ENCODE measurements around the gene TRIM23.

The TRIM23 gene

DNA sequence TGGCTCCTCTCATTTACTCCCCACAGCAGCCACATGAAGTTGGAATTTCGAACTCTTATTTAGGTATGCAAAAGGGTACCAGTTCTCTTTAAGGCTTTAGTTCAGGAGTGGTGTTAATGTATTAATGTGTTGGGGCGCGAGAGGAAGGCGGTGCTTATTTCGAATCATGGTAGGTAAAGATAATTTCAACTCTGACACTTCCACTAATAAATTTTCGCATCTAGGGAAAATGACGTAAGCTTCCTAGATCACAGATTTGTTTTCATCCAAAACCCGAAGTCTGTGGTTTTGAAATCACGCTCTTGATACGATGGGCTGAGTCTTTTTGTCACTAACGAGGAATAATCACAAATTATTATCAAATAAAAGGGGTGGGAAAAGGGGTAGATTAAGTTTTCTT is 60.4 kb downstream of the TRIM23 start:
- no peak for DNase-seq

GRCh38 chr5:65562731-65563701 is 61.1 kb downstream of the TRIM23 start, which contains the start of the genes CENPK and PPWD1:
Gene CENPK, minus strand, starts transcription at chr5:65563168. Its CDS starts 8,261 bp downstream, at chr5:65554907.
Gene PPWD1, plus strand, starts transcription at chr5:65563296. Its CDS starts 15 bp downstream, at chr5:65563311.
- DNase-seq: peak; percentile 95

- DNase-seq: no peak
Measured at GRCh38 chr5:65556718-65557117, 67.4 kb downstream of the TRIM23 start.

DNA sequence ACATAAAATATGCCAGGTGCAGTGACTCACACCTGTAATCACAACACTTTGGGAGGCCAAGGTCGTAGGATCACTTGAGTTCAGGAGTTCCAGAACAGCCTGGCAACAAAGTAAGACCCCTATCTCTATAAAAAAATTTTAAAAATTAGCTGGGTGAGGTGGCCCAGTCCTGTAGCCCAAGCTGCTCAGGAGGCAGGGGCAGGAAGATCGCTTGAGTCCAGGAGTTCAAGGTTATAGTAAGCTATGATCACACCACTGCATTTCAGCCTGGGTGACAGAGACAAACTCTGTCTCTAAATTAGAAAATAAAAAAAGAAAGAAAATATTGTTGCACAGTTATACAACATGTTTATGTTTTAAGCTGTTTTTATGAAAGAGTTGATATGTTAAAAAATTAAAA is 68.0 kb downstream of the TRIM23 start:
- DNase-seq: no peak

DNA sequence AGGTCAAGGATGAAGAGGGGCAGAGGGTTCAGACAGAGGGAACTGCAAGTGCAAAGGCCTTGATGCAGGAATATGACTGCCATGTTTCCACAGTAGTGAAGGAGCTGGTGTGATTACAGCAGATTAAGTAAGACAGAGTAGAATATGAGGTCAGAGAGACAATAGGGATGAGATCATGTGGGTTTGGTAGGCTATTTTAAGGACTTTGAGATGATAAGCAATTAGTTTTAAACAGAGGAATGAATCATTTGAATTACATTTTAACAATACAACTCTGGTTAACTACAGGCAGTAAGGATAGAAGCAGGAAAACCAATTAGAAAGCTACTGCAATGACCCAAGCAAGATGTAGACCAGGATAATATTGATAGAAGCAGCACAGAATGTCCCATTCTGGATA is 68.8 kb downstream of the TRIM23 start:
- DNase-seq: no peak

GRCh38 chr5:65553941-65554340 is 70.2 kb downstream of the TRIM23 start:
- no peak for DNase-seq

- no peak for DNase-seq
Measured at GRCh38 chr5:65548281-65548680, 75.9 kb downstream of the TRIM23 start.

- no peak for DNase-seq
Measured at GRCh38 chr5:65546141-65546540, 78.0 kb downstream of the TRIM23 start.

DNA sequence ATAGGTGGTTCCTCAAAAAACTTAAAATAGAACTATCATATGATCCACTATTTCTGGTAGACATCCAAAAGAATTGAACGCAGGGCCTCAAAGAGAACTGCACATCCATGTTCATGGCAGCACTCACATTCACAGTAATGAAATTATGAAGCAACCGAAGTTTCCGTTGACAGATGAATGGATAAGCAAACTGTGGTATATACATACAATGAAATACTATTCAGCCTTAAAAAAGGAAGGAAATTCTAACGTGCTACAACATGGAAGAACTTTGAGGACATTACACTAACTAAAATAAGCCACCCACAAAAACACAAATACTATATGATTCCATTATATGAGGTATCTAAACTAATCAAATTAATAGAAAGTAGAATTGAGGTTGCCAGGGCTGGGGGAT is 79.7 kb downstream of the TRIM23 start:
- no peak for DNase-seq

DNA sequence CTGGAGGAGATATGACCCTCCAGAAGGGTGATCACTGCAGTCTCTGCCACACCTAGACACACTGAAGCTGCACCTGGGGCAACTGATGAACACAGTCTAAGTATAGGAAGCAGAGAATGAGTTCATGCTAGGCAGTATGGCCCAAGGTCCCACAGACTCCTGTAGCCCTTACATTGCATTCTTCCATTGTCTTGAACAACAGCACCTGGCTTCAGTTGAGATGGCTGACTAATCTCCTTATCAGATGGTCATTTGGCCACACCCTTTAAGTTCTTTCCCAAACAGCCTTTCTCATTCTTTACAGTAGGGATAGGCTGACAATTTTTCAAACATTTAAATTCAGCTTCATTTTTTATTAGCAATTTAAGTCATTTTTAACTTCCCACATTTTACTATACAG is 84.3 kb downstream of the TRIM23 start:
- no peak for DNase-seq
